RPMI7951 (cell line): ENCODE results near the gene DCC. TPM values are rescaled to one million over a fixed set of nuclear protein-coding genes. Genes with fewer than 3 reads are reported as not detected.
A peak's percentile ranks its signal among the peaks of the same experiment; 100 is the strongest.
"Not testable (repeated sequence)": the region's sequence is repeated elsewhere in the genome, so short reads cannot be mapped to it uniquely, and the experiment has no call there.

Experiments used
- DNase-seq: peaks from one replicate; pipeline ENCODE4 v3.0.0-alpha.2; 2012; ENCODE audit warnings: low read depth
- total RNA-seq: library from RNA; depleted of rRNA; stranded (reverse); fragments of >200 nt; shearing (Covaris generic); gene quantifications from 2 replicates; pipeline ENCODE4 v1.2.3, GENCODE V29; 2014

DCC gene
- total RNA-seq, 1 experiment from 2014 or later = not detected

GRCh38 chr18:53511725-53512124 lies 1171.7 kb downstream of the DCC start:
- DNase-seq = not testable (repeated sequence)

DNA sequence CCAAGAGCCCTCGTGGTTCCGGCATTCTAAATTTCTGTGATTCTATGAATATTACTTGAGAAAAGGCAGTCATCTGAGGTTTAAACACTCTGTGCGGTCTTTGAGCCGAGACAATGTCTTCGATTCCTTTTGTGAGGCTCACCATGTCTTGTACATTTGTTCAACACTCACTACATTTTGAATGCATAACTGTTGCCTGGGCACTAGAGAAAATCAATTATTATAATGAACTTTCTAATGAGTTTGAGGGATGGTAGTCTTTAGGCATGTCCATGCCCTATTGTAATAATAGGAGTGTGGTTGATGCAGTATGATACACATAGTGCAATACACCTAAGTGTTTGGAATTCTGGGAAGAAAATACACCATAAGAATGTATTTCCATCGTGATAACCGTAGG lies 1181.1 kb downstream of the DCC start:
- DNase-seq = no peak

DNA sequence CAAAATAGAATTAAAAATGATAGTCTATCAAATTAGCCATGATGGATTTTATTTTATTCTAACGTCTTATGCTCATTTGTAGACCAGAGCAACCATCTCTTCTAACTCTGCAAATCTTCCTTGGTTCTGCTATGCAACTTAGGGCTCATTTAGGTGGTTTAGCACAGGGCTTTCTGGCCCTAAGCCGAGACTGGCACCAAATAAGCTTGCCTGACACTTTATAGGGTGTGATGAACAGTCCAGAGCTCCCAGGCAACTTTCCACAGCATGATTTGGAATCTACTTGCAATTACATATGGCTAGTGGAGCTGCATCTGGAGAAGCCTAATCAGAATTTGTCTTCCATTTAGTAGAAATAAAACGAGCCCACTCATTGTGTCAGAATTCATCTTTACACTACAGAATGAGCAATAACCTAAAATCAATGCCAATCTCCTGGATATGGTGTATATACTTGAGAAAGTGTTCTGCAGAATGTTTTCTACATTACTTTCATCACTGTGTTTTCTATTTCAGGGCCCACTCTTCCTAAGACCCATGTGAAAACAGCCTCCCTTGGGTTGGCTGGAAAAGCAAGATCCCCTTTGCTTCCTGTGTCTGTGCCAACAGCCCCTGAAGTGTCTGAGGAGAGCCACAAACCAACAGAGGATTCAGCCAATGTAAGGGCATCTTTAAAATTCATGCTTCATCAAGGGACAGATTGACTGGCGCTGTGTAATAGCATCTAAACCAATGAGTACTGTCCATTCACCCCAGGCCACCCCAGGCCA lies 1186.3 kb downstream of the DCC start:
- no peak for DNase-seq

DNA sequence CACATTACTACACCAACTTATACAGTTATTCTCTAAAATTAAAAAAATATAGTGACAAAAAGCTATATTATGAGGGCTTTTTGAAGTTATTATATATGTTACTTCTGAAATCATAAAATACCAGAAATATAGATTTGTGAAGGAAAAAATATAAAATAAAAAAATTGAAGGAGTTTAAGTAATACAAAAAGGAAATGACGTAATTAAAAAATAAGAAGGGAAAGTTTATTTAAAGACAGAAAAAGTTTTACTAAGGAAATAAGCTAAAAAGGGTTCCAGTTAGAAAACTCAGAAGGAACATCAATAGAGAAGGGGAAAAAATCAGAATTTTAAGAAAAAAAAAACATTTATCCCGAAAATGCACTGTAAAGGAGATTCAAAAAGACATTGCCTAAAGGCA lies 1187.4 kb downstream of the DCC start:
- no peak for DNase-seq

- no peak for DNase-seq
Observed at GRCh38 chr18:53531187-53531586, 1191.2 kb downstream of the DCC start.

- DNase-seq = no peak
Observed at GRCh38 chr18:53531896-53532295, 1191.9 kb downstream of the DCC start.

- no peak for DNase-seq
Observed at GRCh38 chr18:53534203-53534602, 1194.2 kb downstream of the DCC start.

GRCh38 chr18:53534695-53535094 lies 1194.7 kb downstream of the DCC start:
- DNase-seq = no peak

DNA sequence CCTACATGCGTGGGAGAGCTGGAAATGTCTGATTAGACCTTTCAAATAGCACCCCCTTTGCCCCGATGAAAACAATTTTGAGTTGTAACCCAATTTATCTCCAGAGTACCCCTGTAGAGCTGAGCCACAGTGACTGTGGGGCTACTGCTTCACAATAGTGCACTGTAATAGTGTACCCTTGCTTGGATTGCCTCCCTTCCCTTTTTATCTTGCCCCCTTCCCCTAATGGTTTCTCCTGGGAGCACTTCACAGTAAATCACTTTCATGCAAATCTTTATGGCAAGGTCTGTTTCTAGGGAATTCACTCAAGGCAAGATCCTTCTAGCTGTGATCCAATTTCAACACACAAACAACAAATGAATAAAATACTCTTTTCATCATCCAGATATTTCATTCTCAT lies 1196.9 kb downstream of the DCC start:
- DNase-seq = no peak

DNA sequence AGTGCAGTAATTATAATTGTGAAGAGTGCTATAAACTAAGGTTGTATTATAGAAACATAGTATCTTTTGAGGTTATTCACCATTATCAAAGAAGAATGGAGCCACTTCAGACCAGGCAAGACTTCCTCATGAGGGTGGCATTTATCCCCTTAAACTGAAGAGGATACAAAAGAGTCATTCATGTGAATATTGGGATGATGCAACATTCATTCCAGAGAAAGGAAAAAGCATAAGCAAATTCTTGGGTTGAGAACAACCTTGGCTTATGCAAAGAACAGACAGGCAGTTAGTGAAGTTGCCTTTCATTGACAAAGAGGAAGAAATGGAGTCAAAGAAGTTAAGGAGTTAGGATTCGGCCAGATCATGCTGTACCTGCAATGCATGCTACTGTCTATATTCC lies 1201.9 kb downstream of the DCC start:
- no peak for DNase-seq

DNA sequence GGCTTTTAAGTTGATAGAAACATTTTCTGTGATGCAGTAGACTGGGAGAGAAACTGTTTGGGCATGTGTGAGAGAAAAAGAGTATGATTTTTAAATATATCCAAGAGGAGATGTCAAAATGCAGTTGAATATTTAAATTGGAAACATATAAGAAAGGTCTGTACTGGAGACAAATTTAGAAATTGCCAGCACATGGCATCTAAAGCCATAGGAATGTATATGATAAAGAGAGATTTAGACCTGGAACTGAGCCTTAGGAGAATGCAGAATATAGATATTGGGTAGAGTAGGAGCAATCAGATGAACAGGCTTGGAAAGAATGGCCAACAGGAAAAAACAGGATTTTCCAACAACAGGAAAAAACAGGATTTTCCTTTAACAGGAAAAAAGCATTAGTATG lies 1203.7 kb downstream of the DCC start:
- DNase-seq = no peak

DNA sequence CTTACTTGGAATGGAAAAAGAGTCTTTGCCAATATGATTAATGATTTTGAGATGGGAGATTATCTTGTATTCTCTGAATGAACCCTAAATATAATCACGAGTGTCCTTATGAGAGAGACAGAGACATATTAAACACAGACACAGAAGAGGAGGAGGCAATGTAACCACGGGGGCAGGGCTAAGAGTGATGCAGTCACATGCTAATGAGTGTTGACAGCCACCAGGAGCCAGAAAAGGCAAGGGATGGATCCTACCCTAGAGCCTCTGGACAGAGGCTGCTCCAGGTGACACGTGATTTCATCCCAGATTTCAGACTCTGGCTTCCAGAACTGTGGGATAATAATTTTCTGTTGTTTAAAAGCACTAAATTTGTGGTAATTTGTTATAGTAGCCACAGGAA lies 1204.9 kb downstream of the DCC start:
- DNase-seq = no peak

DNA sequence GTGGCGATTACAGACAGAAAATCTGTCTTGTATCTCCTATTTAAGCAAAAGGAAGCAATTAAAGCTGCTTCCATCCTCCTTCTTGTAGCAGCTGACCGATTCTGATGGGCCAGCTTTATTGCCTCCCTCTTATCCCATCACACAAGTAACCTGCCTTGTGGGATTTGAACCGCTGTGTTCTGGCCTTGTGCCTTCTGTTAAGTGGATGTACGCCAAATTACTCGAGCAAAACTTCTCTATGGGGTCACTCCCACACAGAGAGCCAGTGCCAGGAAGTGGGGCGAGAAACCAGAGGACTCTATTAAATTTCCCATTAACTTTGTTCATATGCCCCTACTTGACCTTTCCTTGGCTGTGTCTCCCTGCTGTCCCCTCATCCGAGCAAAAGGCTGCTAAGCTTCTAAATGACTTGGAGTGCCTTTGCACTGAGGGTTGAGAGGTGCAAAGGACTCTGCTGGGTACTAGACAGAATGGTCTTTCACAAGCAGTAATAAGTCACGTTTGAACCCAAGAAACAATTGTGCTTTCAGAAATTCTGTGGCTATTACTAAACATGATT lies 1212.0 kb downstream of the DCC start:
- DNase-seq = no peak

DNA sequence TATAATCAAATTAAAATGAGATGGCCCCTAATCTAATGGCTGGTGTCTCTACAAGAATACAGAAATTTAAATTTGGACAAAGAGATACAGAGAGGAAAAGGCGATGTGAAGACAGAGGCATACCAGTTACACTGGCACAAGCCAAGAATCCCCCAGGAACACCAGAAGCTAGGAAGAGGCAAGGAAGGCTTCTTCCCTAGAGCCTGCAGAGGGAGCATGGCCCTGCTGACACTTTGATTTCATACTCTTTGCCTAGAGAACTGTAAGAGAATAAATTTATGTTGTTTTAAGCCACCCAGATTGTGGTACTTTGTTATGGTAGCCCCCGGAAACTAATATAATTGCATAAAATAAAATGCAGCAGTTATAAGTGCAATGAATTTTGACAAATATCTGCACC lies 1213.0 kb downstream of the DCC start:
- no peak for DNase-seq

DNA sequence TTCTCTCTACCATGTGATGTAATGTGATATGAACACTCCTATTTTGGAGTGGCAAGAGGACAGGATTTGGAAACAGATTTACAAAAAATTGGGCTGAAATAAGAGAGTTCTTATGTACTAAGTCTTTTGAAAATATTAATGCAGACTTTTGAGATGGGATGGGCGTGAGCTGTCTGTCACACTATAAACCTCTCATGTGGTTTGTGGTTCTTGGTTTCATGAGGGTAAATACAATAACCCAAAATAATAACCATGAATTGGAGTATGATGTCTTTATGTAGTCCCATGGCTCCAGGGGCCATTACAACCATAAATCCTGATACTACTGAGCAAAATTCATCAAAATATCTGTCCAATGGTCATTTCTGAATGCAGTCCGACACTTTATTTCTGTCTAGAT lies 1216.5 kb downstream of the DCC start:
- no peak for DNase-seq

DNA sequence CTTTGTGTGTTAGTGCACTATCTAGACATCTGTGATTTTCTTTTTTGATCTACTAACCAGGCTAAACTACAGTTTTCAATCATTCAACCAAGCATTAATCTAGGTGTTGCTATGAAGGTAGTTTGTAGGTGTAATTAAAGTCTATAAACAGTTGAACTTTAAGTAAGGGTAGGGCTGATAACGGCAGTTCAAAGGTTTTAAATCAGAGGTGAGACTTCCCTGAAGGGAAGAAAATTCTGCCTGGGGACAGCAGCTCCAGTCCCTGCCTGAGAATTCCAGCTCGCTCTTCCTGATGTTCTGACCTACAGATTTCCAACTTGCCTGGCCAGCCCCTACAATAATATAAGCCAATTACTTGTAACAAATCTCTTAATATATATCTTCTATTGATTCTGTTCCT lies 1220.5 kb downstream of the DCC start:
- no peak for DNase-seq

- no peak for DNase-seq
Observed at GRCh38 chr18:53566626-53567025, 1226.6 kb downstream of the DCC start.

DNA sequence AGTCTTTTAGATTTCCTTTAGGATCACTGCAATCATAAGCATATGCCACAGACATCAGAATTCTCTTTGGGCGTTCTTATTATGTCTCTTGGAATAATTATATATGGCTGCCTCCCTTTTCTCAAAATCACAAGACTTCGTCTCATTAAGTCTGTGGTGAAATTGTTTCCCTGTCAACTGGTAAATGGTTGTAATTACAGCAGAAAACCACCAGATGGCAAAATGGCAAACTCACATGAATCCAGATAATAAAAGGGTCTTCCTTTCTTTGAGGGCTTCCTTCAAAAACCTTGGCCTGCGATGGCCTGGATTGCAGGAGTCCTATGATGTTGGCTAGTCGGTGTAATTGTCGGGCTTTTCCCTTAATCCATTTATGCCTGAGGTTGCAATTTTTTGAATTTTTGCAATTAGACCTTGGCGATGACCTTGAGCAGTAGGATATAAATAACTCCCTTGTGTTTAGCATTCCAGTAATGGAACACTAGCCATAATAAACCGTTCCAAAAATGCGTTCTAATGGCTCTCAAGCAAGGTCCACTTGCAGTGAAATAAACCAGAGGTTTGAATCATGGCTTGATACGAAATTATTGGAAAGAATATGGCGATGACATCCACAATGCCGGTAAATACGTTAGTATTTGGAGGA lies 1228.1 kb downstream of the DCC start:
- DNase-seq = peak; percentile 19
